NCI-H526 (cell line): Measurements from ENCODE around the gene ZG16B.

ENCODE experiments used
- DNase-seq, 2 experiments: peaks; one replicate each; lab custom pipeline; 2025; lab: John Stamatoyannopoulos, UW

Gene ZG16B

GRCh38 chr16:2867987-2868789 lies 38.1 kb downstream of the ZG16B start:
- peak; percentile 76 to 90 for DNase-seq

DNA sequence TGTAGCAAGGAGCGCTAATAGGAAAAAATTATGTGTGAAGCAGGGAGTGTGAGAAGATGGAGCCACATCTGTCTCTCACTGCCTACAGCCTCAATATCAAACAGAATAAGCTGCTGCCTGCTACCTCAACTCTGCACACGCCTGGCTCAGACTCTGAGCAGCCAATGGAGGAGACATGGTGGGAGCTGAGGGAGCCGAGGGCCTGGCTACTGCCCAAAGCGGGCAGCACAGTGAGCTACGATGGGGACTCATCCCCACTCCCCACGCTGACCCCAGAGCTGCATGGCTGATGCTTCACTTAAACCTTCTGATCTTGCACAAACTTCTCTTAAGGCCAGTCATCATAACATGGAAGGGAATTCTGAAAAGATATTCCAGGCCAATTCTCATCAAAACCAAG lies 41.8 kb downstream of the ZG16B start:
- no peak for DNase-seq

GRCh38 chr16:2874032-2874911 lies 44.2 kb downstream of the ZG16B start:
- no peak for DNase-seq

DNA sequence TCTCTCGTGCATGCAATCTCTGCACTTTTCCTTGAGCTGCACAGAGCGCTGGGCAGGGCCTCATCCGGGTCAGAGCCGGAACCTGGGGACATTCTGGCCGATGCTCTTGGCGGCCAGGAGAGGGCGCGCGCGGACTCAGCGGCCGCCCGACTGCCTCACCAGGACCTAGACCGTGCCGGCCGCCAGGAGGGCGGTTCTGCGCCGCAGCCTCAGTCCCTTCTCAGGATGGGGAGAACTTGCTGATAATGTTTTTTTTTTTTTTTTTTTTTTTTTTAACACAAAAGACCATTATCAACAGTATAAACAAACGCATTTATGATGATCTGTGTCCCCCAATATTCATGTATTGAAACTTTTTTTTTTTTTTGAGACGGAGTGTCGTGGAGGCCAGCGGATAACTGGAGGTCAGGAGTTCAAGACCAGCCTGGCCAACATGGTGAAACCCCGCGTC lies 44.8 kb downstream of the ZG16B start:
- DNase-seq, result peak in 1 of 2 experiments; percentile 62

- DNase-seq, result no peak
Observed at GRCh38 chr16:2879854-2880508, 49.9 kb downstream of the ZG16B start.
